ENCODE results near the gene SPAG9.

Gene SPAG9

GRCh38 chr17:50963139-50963538 lies 157.5 kb downstream of the SPAG9 start:
- TF ChIP-seq CTCF (conservative IDR thresholded peaks at IDR 0.05; ENCODE audit: low read depth), result no peak
- no peak for DNase-seq (ENCODE audit: low spot score)
- H3K27ac ChIP-seq, result no peak overlapping the region
- POLR2A ChIA-PET (ENCODE audit: low non-redundant PET), result interaction anchor here (1.0 kb wide), 1 partner anchor 10 kb away, joined by 4 read pairs; no protein-coding TSS in a partner anchor
- CTCF ChIA-PET, result interaction anchor here (0.7 kb wide), 1 partner anchor 43 kb away, joined by 3 read pairs; no protein-coding TSS in a partner anchor

GRCh38 chr17:50961282-50962220 lies 159.1 kb downstream of the SPAG9 start:
- POLR2A ChIA-PET (ENCODE audit: low non-redundant PET), result no interaction called here
- DNase-seq (ENCODE audit: low spot score), result no peak
- CTCF ChIA-PET, result interaction anchor here (0.6 kb wide), 1 partner anchor 152 kb away, joined by 3 read pairs; no protein-coding TSS in a partner anchor
- no peak overlapping the region for H3K27ac ChIP-seq
- TF ChIP-seq CTCF (conservative IDR thresholded peaks at IDR 0.05; ENCODE audit: low read depth), result no peak

GRCh38 chr17:50959341-50959740 lies 161.3 kb downstream of the SPAG9 start:
- DNase-seq (ENCODE audit: low spot score), result no peak
- CTCF ChIA-PET, result no interaction called here
- no peak for TF ChIP-seq CTCF (conservative IDR thresholded peaks at IDR 0.05; ENCODE audit: low read depth)
- POLR2A ChIA-PET (ENCODE audit: low non-redundant PET), result no interaction called here
- no peak overlapping the region for H3K27ac ChIP-seq

GRCh38 chr17:50957600-50958575 lies 162.8 kb downstream of the SPAG9 start:
- peak overlapping the region; percentile 3; the same call in 1 of the 2 replicates for H3K27ac ChIP-seq
- no peak for TF ChIP-seq CTCF (conservative IDR thresholded peaks at IDR 0.05; ENCODE audit: low read depth)
- POLR2A ChIA-PET (ENCODE audit: low non-redundant PET), result no interaction called here
- no peak for DNase-seq (ENCODE audit: low spot score)
- CTCF ChIA-PET, result interaction anchor here (1.1 to 8.5 kb wide), 2 partner anchors 71 to 105 kb away, joined by 4 to 54 read pairs; no protein-coding TSS in a partner anchor

GRCh38 chr17:50956750-50957523 lies 163.7 kb downstream of the SPAG9 start:
- POLR2A ChIA-PET (ENCODE audit: low non-redundant PET), result no interaction called here
- H3K27ac ChIP-seq, result peak overlapping the region; percentile 3; the same call in 1 of the 2 replicates
- peak; percentile 77 for TF ChIP-seq CTCF (conservative IDR thresholded peaks at IDR 0.05; ENCODE audit: low read depth)
- CTCF ChIA-PET, result interaction anchor here (0.5 to 8.5 kb wide), 9 partner anchors 18 to 1503 kb away, joined by 3 to 54 read pairs (median 4); partner anchors contain the start of gene TOB1
- DNase-seq (ENCODE audit: low spot score), result peak; percentile 39

All from RWPE1 (cell line).